ENCODE measurements around the gene LUC7L3. TPM values are rescaled to one million over a fixed set of nuclear protein-coding genes. Genes with fewer than 3 reads are reported as not detected.
"Not testable (repeated sequence)": the region's sequence is repeated elsewhere in the genome, so short reads cannot be mapped to it uniquely, and the experiment has no call there.

LUC7L3 gene
- total RNA-seq, 4 donors from 2014 or later: 62.8 to 984 (median 159) TPM

- H3K27me3 ChIP-seq: no peaks in the 10 kb centered on the region
- no peak overlapping the region for H3K4me3 ChIP-seq
- 82 to 100% methylated on average over 3 to 12 of the region's 12 CpGs for WGBS, 2 donors (ENCODE audit: low coverage in 1 of 2)
- no peak overlapping the region for H3K27ac ChIP-seq
- H3K36me3 ChIP-seq: no peaks in the 10 kb centered on the region
- intact Hi-C loops (cut with DNase I; ENCODE audit: low total_unique reads): no loop called here
- H3K4me1 ChIP-seq: peaks cover 0 to 2% (median 0%) of the 10 kb centered on the region in 4 donors
- DNase-seq: no peak
- TF ChIP-seq, protein P1, sequence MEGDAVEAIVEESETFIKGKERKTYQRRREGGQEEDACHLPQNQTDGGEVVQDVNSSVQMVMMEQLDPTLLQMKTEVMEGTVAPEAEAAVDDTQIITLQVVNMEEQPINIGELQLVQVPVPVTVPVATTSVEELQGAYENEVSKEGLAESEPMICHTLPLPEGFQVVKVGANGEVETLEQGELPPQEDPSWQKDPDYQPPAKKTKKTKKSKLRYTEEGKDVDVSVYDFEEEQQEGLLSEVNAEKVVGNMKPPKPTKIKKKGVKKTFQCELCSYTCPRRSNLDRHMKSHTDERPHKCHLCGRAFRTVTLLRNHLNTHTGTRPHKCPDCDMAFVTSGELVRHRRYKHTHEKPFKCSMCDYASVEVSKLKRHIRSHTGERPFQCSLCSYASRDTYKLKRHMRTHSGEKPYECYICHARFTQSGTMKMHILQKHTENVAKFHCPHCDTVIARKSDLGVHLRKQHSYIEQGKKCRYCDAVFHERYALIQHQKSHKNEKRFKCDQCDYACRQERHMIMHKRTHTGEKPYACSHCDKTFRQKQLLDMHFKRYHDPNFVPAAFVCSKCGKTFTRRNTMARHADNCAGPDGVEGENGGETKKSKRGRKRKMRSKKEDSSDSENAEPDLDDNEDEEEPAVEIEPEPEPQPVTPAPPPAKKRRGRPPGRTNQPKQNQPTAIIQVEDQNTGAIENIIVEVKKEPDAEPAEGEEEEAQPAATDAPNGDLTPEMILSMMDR (IDR thresholded peaks at IDR 0.05): no peak
- TF ChIP-seq POLR2AphosphoS5 (IDR thresholded peaks at IDR 0.05): no peak
- TF ChIP-seq EP300 (IDR thresholded peaks at IDR 0.05; ENCODE audit: low read depth): no peak
- TF ChIP-seq POLR2A (IDR thresholded peaks at IDR 0.05): no peak
- no peaks in the 10 kb centered on the region for H3K9me3 ChIP-seq
- in situ Hi-C loops (cut with MboI; ENCODE audit: low pct_ligation_motif_present in 1 of 4, low pct_unique_long_range_greater_than_20kb in 1 of 4, low sequenced_read_pairs in 3 of 4): no loop called here
Observed at GRCh38 chr17:50802609-50803571, 83.5 kb downstream of the LUC7L3 start.

DNA sequence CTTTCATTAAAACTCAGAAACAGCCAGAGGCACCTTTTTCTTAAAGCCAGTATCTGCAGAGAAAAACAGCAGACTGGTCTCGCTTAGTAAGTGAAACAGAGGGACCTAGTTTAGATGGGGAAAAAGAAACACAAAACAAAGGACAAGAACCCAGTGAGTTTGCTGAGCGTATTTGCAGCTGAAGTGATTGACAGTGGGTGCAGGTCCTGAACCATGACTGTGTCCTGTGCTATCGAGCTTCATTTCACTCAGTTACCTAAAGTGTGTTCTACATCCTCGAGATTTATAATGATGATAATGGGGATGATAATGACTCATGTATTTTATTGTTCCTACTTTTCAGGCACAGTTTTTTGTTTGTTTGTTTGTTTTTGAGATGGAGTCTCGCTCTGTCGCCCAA, 84.3 kb downstream of the LUC7L3 start:
- no peak for DNase-seq
- TF ChIP-seq POLR2AphosphoS5 (IDR thresholded peaks at IDR 0.05) (no peak), EP300 (IDR thresholded peaks at IDR 0.05; ENCODE audit: low read depth) (no peak), POLR2A (IDR thresholded peaks at IDR 0.05) (no peak)
- TF ChIP-seq, protein P1 (IDR thresholded peaks at IDR 0.05): no peak
- H3K27ac ChIP-seq: no peak overlapping the region
- H3K4me1 ChIP-seq: peaks cover 0 to 2% (median 0%) of the 10 kb centered on the region in 4 donors
- in situ Hi-C loops (cut with MboI; ENCODE audit: low pct_ligation_motif_present in 1 of 4, low pct_unique_long_range_greater_than_20kb in 1 of 4, low sequenced_read_pairs in 3 of 4): no loop called here
- 74 to 81% methylated on average over 6 of the region's 6 CpGs for WGBS, 2 donors (ENCODE audit: low coverage in 1 of 2)
- no peaks in the 10 kb centered on the region for H3K36me3 ChIP-seq
- H3K9me3 ChIP-seq: no peaks in the 10 kb centered on the region
- intact Hi-C loops (cut with DNase I; ENCODE audit: low total_unique reads): no loop called here
- no peaks in the 10 kb centered on the region for H3K27me3 ChIP-seq
- no peak overlapping the region for H3K4me3 ChIP-seq

- intact Hi-C loops (cut with DNase I; ENCODE audit: low total_unique reads); DNase-seq; H3K4me3 ChIP-seq; H3K9me3 ChIP-seq; H3K36me3 ChIP-seq; H3K27ac ChIP-seq; H3K4me1 ChIP-seq; H3K27me3 ChIP-seq; in situ Hi-C loops (cut with MboI; ENCODE audit: low pct_ligation_motif_present in 1 of 4, low pct_unique_long_range_greater_than_20kb in 1 of 4, low sequenced_read_pairs in 3 of 4): not testable (repeated sequence)
- 91 to 97% methylated on average over 5 to 13 of the region's 13 CpGs for WGBS, 2 donors (ENCODE audit: low coverage in 1 of 2)
Observed at GRCh38 chr17:50804749-50805475, 85.5 kb downstream of the LUC7L3 start.

- in situ Hi-C loops (cut with MboI; ENCODE audit: low pct_ligation_motif_present in 1 of 4, low pct_unique_long_range_greater_than_20kb in 1 of 4, low sequenced_read_pairs in 3 of 4): no loop called here
- no peaks in the 10 kb centered on the region for H3K9me3 ChIP-seq
- 68% methylated on average over 6 of the region's 6 CpGs; no CpG with 5 or more reads in 1 of the 2 donors for WGBS, 2 donors (ENCODE audit: low coverage in 1 of 2)
- no peak overlapping the region for H3K4me3 ChIP-seq
- H3K27ac ChIP-seq: no peak overlapping the region
- DNase-seq: no peak
- peaks cover 0 to 2% (median 0%) of the 10 kb centered on the region in 4 donors for H3K4me1 ChIP-seq
- intact Hi-C loops (cut with DNase I; ENCODE audit: low total_unique reads): no loop called here
- H3K27me3 ChIP-seq: no peaks in the 10 kb centered on the region
- TF ChIP-seq, protein P1 (IDR thresholded peaks at IDR 0.05): no peak
- TF ChIP-seq EP300 (IDR thresholded peaks at IDR 0.05; ENCODE audit: low read depth): no peak
- TF ChIP-seq POLR2AphosphoS5 (IDR thresholded peaks at IDR 0.05): no peak
- H3K36me3 ChIP-seq: no peaks in the 10 kb centered on the region
Observed at GRCh38 chr17:50805486-50805885, 86.1 kb downstream of the LUC7L3 start.

Small RNA genes within 50 kb of the gene (small RNA-seq; reads per million reads assigned to genes)
- gene AC005921.1 (0 to 0.14 (median 0) reads per million in 4 donors), gene MIR8059 (0 reads per million in 4 donors), gene RF00019 (0 reads per million in 4 donors)

Other genes starting within 250 kb of the LUC7L3 start
- 10 to 100 TPM; 19.1 to 35.6 (median 28.2) TPM for gene RSAD1, start 240.7 kb upstream of the LUC7L3 start, total RNA-seq
- 1 to 10 TPM in 2 of 4 donors, under 1 TPM in 1, not detected in 1; 0.64 to 3.7 (median 2.7) TPM for gene MYCBPAP, start 211.2 kb upstream of the LUC7L3 start, total RNA-seq
- gene EPN3, start 186.9 kb upstream of the LUC7L3 start, total RNA-seq: 10 to 100 TPM; 19.2 to 95.7 (median 57.4) TPM
- gene SPATA20, start 172.4 kb upstream of the LUC7L3 start, total RNA-seq: 100 to 1,000 TPM; 116 to 437 (median 228) TPM
- gene CACNA1G, start 158.9 kb upstream of the LUC7L3 start, total RNA-seq: under 1 TPM in 1 of 4 donors, not detected in 3; 0.14 TPM
- gene ABCC3, start 84.7 kb upstream of the LUC7L3 start, total RNA-seq: 100 to 1,000 TPM; 297 to 655 (median 533) TPM
- gene ANKRD40, start 11.7 kb upstream of the LUC7L3 start, total RNA-seq: 10 to 100 TPM; 18.7 to 30.8 (median 24.2) TPM
- 10 to 100 TPM; 40.8 to 86.0 (median 74.9) TPM for gene ANKRD40CL, start 47.9 kb downstream of the LUC7L3 start, total RNA-seq
- gene WFIKKN2, start 116.0 kb downstream of the LUC7L3 start, total RNA-seq: not detected
- gene TOB1, start 146.8 kb downstream of the LUC7L3 start, total RNA-seq: 10 to 100 TPM; 69.1 to 88.3 (median 75.5) TPM